A549 (cell line): ENCODE data around the gene UBE3B. TPM values are rescaled to one million over a fixed set of nuclear protein-coding genes. Genes with fewer than 3 reads are reported as not detected.

Source experiments
- ATAC-seq, 2 experiments: fragments of 200-7000 bp in 1 of 2; fragments of >200 bp in 1 of 2; cut with Nextera tagmentation in 1 of 2; cut with Tn5 transposase in 1 of 2; 3 replicates each; pipeline versions ENCODE4 v1.8.0 to v1.9.1; 2018 to 2020; ENCODE audit warnings: mild to moderate bottlenecking in 1 of 2, moderate library complexity in 1 of 2
- CTCF ChIA-PET: fragments of 300-600 bp; sonication (Branson Sonifier 250); formaldehyde crosslinking; extraction: SDS; loops from one replicate; lab custom pipeline; 2021; ENCODE audit warnings: antibody characterized with exemption, inconsistent platforms; lab: Yijun Ruan, JAX
- POLR2A ChIA-PET: fragments of 350-600 bp; formaldehyde crosslinking; extraction: SDS; loops from one replicate; lab custom pipeline; 2021; ENCODE audit warnings: antibody characterized with exemption, inconsistent platforms; lab: Yijun Ruan, JAX
- DNase-seq, 2 experiments: peaks; one replicate each; pipeline versions ENCODE4 v3.0.0 to v3.0.0-alpha.2; 2011 to 2016; ENCODE audit warnings: low read depth in 1 of 2, low spot score in 1 of 2
- FAIRE-seq: peaks from 2 replicates; lab custom pipeline; 2011; peaks lifted over from hg19 to GRCh38; lab: Jason Lieb, UNC
- H3K27ac ChIP-seq, 2 experiments: fragments of >200 bp; sonication (Bioruptor Twin); formaldehyde crosslinking; 3 replicates each; pipeline ENCODE4 v1.5.1; 2016 to 2017
- H3K4me1 ChIP-seq: fragments of >200 bp; sonication (Bioruptor Twin); formaldehyde crosslinking; 3 replicates; pipeline ENCODE4 v1.6.1; 2016
- H3K4me2 ChIP-seq: fragments of >200 bp; sonication (Bioruptor Twin); formaldehyde crosslinking; 3 replicates; pipeline ENCODE4 v1.6.1; 2016
- H3K4me3 ChIP-seq: fragments of >200 bp; sonication (Bioruptor Twin); formaldehyde crosslinking; 3 replicates; pipeline ENCODE4 v1.5.1; 2016
- H3K9me3 ChIP-seq: fragments of >200 bp; sonication (Bioruptor Twin); formaldehyde crosslinking; 3 replicates; pipeline ENCODE4 v1.6.1; 2016
- BHLHE40 ChIP-seq: IDR thresholded peaks from 2 replicates; pipeline ENCODE4 v1.6.1; 2012; ENCODE audit warnings: low read depth, low read length, inconsistent platforms
- CBX2 ChIP-seq: fragments of 200-600 bp; sonication (generic); IDR thresholded peaks from 2 replicates; pipeline ENCODE4 v1.6.1; 2016; ENCODE audit warnings: low read depth, mild to moderate bottlenecking, borderline replicate concordance
- CBX8 ChIP-seq: fragments of 200-600 bp; sonication (generic); IDR thresholded peaks from 2 replicates; pipeline ENCODE4 v1.6.1; 2016
- CEBPB ChIP-seq, 2 experiments: fragments of >200 bp in 1 of 2; sonication (Bioruptor Twin) in 1 of 2; formaldehyde crosslinking in 1 of 2; IDR thresholded peaks; 2 replicates each; pipeline ENCODE4 v1.6.1; 2012 to 2016
- EHF ChIP-seq: fragments of 250-450 bp; sonication (Bioruptor Pico); IDR thresholded peaks from 2 replicates; pipeline ENCODE4 v1.5.0; 2020; ENCODE audit warnings: mild to moderate bottlenecking
- EHMT2 ChIP-seq: fragments of 200-600 bp; sonication (generic); IDR thresholded peaks from 2 replicates; pipeline ENCODE4 v1.6.1; 2016; ENCODE audit warnings: antibody characterized with exemption, low read depth, mild to moderate bottlenecking, moderate library complexity
- ESRRA ChIP-seq: fragments of 150-350 bp; IDR thresholded peaks from 2 replicates; pipeline ENCODE4 v1.6.1; 2014; ENCODE audit warnings: mild to moderate bottlenecking, low read length, borderline replicate concordance
- FOSB ChIP-seq: fragments of 250-450 bp; sonication (Bioruptor Pico); IDR thresholded peaks from 2 replicates; pipeline ENCODE4 v1.5.0; 2020; ENCODE audit warnings: mild to moderate bottlenecking, moderate library complexity
- FOSL2 ChIP-seq, 2 experiments: fragments of 450-650 bp in 1 of 2; fragments of >200 bp in 1 of 2; sonication (Bioruptor Twin) in 1 of 2; formaldehyde crosslinking; IDR thresholded peaks; 2 replicates each; pipeline versions ENCODE4 v1.5.0 to v1.6.1; 2016 to 2020; ENCODE audit warnings: mild to moderate bottlenecking in 1 of 2, moderate library complexity in 1 of 2
- HOXB5 ChIP-seq: fragments of 250-450 bp; sonication (Bioruptor Pico); IDR thresholded peaks from 2 replicates; pipeline ENCODE4 v1.5.0; 2020; ENCODE audit warnings: mild to moderate bottlenecking, moderate library complexity
- JUNB ChIP-seq: fragments of >200 bp; sonication (Bioruptor Twin); formaldehyde crosslinking; IDR thresholded peaks from 2 replicates; pipeline ENCODE4 v1.6.1; 2016
- KDM1A ChIP-seq: fragments of 200-600 bp; sonication (generic); IDR thresholded peaks from 2 replicates; pipeline ENCODE4 v1.6.1; 2016; ENCODE audit warnings: low read depth, mild to moderate bottlenecking
- KDM5A ChIP-seq: fragments of 200-600 bp; sonication (generic); IDR thresholded peaks from 2 replicates; pipeline ENCODE4 v1.6.1; 2016; ENCODE audit warnings: antibody characterized with exemption, mild to moderate bottlenecking
- MAFK ChIP-seq: fragments of 450-650 bp; IDR thresholded peaks from 2 replicates; pipeline ENCODE4 v1.6.1; 2014; ENCODE audit not compliant: partially characterized antibody
- MAZ ChIP-seq: fragments of 150-350 bp; IDR thresholded peaks from 2 replicates; pipeline ENCODE4 v1.6.1; 2014; ENCODE audit warnings: antibody characterized with exemption, low read depth, low read length, borderline replicate concordance
- MYC ChIP-seq: IDR thresholded peaks from 2 replicates; pipeline ENCODE4 v1.6.1; 2012; ENCODE audit warnings: mild to moderate bottlenecking, inconsistent platforms, low read length, improper control_type of control experiment, borderline replicate concordance
- NPAS2 ChIP-seq: fragments of 250-450 bp; sonication (Bioruptor Pico); IDR thresholded peaks from 2 replicates; pipeline ENCODE4 v1.8.0; 2022; ENCODE audit warnings: mild to moderate bottlenecking, moderate library complexity, borderline replicate concordance
- PHF8 ChIP-seq: fragments of 200-600 bp; sonication (generic); IDR thresholded peaks from 2 replicates; pipeline ENCODE4 v1.6.1; 2016; ENCODE audit warnings: low read depth, mild to moderate bottlenecking, antibody characterized with exemption, moderate library complexity, borderline replicate concordance
- POLR2A ChIP-seq: IDR thresholded peaks from 2 replicates; pipeline ENCODE4 v1.6.1; 2012; ENCODE audit warnings: mild to moderate bottlenecking, low read length
- POLR2AphosphoS2 ChIP-seq: conservative IDR thresholded peaks from 2 replicates; pipeline ENCODE4 v1.6.1; 2012; ENCODE audit warnings: low read length, improper control_type of control experiment, inconsistent platforms
- RAD21 ChIP-seq, 2 experiments: fragments of >200 bp in 1 of 2; sonication (Bioruptor Twin) in 1 of 2; formaldehyde crosslinking in 1 of 2; IDR thresholded peaks in 1 of 2; conservative IDR thresholded peaks in 1 of 2; 2 replicates in 1 of 2; 3 replicates in 1 of 2; pipeline ENCODE4 v1.6.1; 2012 to 2018; ENCODE audit warnings: inconsistent platforms in 1 of 2
- RARB ChIP-seq: fragments of 250-450 bp; sonication (Bioruptor Pico); IDR thresholded peaks from 2 replicates; pipeline ENCODE4 v1.8.0; 2021; ENCODE audit warnings: mild to moderate bottlenecking, moderate library complexity
- REST ChIP-seq: fragments of 200-600 bp; sonication (generic); IDR thresholded peaks from 2 replicates; pipeline ENCODE4 v1.6.1; 2016; ENCODE audit warnings: antibody characterized with exemption, mild to moderate bottlenecking, moderate library complexity
- RFX5 ChIP-seq: fragments of 450-650 bp; IDR thresholded peaks from 2 replicates; pipeline ENCODE4 v1.7.1; 2014; ENCODE audit warnings: antibody characterized with exemption, mild to moderate bottlenecking, moderate library complexity
- RNF2 ChIP-seq: fragments of 200-600 bp; sonication (generic); IDR thresholded peaks from 2 replicates; pipeline ENCODE4 v1.6.1; 2016; ENCODE audit warnings: low read depth, mild to moderate bottlenecking, antibody characterized with exemption, moderate library complexity, borderline replicate concordance
- ZNF302 ChIP-seq: fragments of 250-450 bp; sonication (Bioruptor Pico); IDR thresholded peaks from 2 replicates; pipeline ENCODE4 v1.9.0; 2021; ENCODE audit warnings: inconsistent platforms, mild to moderate bottlenecking, moderate library complexity
- WGBS: methylation state at CpG from one replicate; pipeline ENCODE4 v1.1.6; 2017; ENCODE audit errors: missing lambda C conversion rate; 5-methylcytosine and 5-hydroxymethylcytosine counted together
- polyA plus RNA-seq, 4 experiments: library from polyadenylated mRNA; depleted of rRNA in 3 of 4; stranded (reverse); fragments of >200 nt; fragmentation: RNase III in 1 of 4; extraction: RNeasy Plus Mini Kit Qiagen cat#74134 plus additional on column Dnase treatment in 1 of 4; gene quantifications; 2 replicates in 3 of 4; 3 replicates in 1 of 4; pipeline ENCODE4 v1.2.3, GENCODE V29; 2011 to 2017
- TF ChIP-seq, protein P1 (sequence below): IDR thresholded peaks from 2 replicates; pipeline ENCODE4 v1.6.1; 2012
- TF ChIP-seq, protein P2 (sequence below): IDR thresholded peaks from 2 replicates; pipeline ENCODE4 v1.6.1; 2012
- TF ChIP-seq, protein P3 (sequence below): fragments of 250-450 bp; sonication (Bioruptor Pico); IDR thresholded peaks from 2 replicates; pipeline ENCODE4 v1.5.0; 2020; ENCODE audit warnings: low read depth, mild to moderate bottlenecking, moderate library complexity

Gene UBE3B
- polyA plus RNA-seq, 2 of the 4 experiments (the other 2 are of a cell fraction): 14.0 to 38.0 TPM

DNA sequence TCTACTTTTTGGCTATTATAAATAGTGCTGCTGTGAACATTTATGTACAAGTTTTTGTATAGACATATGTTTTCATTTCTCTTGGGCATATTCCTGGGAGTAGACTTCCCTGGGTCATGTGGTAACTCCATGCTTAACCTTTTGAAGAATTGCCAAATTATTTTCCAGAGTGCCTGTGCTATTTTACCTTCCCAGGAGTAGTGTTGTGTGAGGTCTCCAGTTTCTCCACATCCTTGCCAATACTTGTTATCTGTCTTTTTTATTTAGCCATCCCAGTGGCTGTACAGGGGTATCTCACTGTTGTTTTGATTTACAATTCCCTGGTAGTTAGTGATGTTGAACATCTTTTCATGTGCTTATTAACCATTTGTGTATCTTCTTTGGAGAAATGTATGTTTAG, 18.9 kb downstream of the UBE3B start:
- CTCF ChIA-PET: no interaction called here
- Histone ChIP-seq H3K27ac (no peak overlapping the region), H3K4me3 (no peak overlapping the region), H3K4me2 (no peak overlapping the region), H3K9me3 (no peaks in the 10 kb centered on the region), H3K4me1 (no peaks in the 10 kb centered on the region)
- ATAC-seq (no peak), DNase-seq (no peak), FAIRE-seq (no peak)
- POLR2A ChIA-PET: no interaction called here
- TF ChIP-seq, protein P1, sequence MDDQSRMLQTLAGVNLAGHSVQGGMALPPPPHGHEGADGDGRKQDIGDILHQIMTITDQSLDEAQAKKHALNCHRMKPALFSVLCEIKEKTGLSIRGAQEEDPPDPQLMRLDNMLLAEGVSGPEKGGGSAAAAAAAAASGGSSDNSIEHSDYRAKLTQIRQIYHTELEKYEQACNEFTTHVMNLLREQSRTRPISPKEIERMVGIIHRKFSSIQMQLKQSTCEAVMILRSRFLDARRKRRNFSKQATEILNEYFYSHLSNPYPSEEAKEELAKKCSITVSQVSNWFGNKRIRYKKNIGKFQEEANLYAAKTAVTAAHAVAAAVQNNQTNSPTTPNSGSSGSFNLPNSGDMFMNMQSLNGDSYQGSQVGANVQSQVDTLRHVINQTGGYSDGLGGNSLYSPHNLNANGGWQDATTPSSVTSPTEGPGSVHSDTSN: no peak
- TF ChIP-seq NPAS2 (no peak), MYC (no peak), JUNB (no peak), CBX8 (no peak), RFX5 (no peak), MAZ (no peak), FOSB (CRISPR knock-in tag) (no peak), PHF8 (no peak), BHLHE40 (no peak), MAFK (no peak), RAD21 (conservative IDR thresholded peaks at IDR 0.05 in 1 of 2, IDR thresholded peaks at IDR 0.05 in 1 of 2) (no peak), ESRRA (no peak), RARB (CRISPR knock-in tag) (no peak)
- TF ChIP-seq, protein P2, sequence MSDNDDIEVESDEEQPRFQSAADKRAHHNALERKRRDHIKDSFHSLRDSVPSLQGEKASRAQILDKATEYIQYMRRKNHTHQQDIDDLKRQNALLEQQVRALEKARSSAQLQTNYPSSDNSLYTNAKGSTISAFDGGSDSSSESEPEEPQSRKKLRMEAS: no peak

DNA sequence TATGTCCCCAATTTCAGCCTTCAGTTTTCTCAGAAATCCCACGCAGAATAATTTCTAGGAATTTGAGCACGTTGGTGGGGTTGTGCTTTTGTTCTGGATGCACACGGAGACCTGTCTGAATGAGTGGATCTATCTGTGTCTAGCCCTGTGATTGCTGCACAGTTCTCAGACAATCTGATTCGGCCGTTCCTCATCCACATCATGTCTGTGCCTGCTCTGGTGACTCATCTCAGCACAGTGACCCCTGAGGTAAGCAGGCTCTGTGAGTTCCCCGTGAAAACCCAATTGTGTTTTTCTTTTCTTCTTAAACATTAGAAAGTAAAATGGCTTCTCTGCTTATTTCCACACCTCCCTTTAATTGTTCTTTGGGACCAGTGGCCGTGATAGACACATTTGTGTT, 20.2 kb downstream of the UBE3B start:
- DNase-seq: no peak
- ChIA-PET CTCF (interaction anchor here (0.6 kb wide), 1 partner anchor 22 kb away, joined by 3 read pairs; no protein-coding TSS in a partner anchor), POLR2A (no interaction called here)
- ATAC-seq: no peak
- FAIRE-seq: no peak
- Histone ChIP-seq H3K9me3 (no peaks in the 10 kb centered on the region), H3K4me2 (no peak overlapping the region), H3K4me3 (no peak overlapping the region), H3K4me1 (no peaks in the 10 kb centered on the region), H3K27ac (no peak overlapping the region)
- no peak for TF ChIP-seq RAD21 (conservative IDR thresholded peaks at IDR 0.05 in 1 of 2, IDR thresholded peaks at IDR 0.05 in 1 of 2)
- TF ChIP-seq BHLHE40: no peak
- no peak for TF ChIP-seq CBX8
- no peak for TF ChIP-seq KDM5A
- no peak for TF ChIP-seq EHF (CRISPR knock-in tag)
- TF ChIP-seq, protein P2: no peak
- no peak for TF ChIP-seq PHF8
- no peak for TF ChIP-seq CBX2
- no peak for TF ChIP-seq ZNF302
- no peak for TF ChIP-seq CEBPB (IDR thresholded peaks at IDR 0.05)
- TF ChIP-seq HOXB5 (CRISPR knock-in tag): no peak
- no peak for TF ChIP-seq POLR2A
- TF ChIP-seq FOSL2 (IDR thresholded peaks at IDR 0.05): no peak
- TF ChIP-seq FOSL2 (CRISPR knock-in tag; IDR thresholded peaks at IDR 0.05): no peak
- TF ChIP-seq, protein P3, sequence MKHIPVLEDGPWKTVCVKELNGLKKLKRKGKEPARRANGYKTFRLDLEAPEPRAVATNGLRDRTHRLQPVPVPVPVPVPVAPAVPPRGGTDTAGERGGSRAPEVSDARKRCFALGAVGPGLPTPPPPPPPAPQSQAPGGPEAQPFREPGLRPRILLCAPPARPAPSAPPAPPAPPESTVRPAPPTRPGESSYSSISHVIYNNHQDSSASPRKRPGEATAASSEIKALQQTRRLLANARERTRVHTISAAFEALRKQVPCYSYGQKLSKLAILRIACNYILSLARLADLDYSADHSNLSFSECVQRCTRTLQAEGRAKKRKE (CRISPR knock-in tag): no peak
- no peak for TF ChIP-seq KDM1A
- no peak for TF ChIP-seq FOSB (CRISPR knock-in tag)
- no peak for TF ChIP-seq POLR2AphosphoS2
- no peak for TF ChIP-seq EHMT2
- no peak for TF ChIP-seq RNF2
- TF ChIP-seq REST: no peak
- WGBS: 78% methylated on average over 7 of the region's 7 CpGs
